ENCODE results near the gene PRRX1. TPM values are rescaled to one million over a fixed set of nuclear protein-coding genes. Genes with fewer than 3 reads are reported as not detected.

Gene PRRX1
- total and polyA plus RNA-seq, 2 of the 13 experiments (the other 11 are each of a cell fraction or from before 2014, with no cell fraction given), result not detected

- Histone ChIP-seq H3K4me2 (ENCODE audit: low read depth, low read length) (no peak overlapping the region), H3K27me3 (ENCODE audit: control insufficient read depth in 1 of 2, insufficient read depth in 2 of 2, low read length in 2 of 2) (no peaks in the 10 kb centered on the region), H3K9me3 (ENCODE audit: low read length) (no peaks in the 10 kb centered on the region), H2AFZ (ENCODE audit: low read length) (no peak overlapping the region), H3K9ac (ENCODE audit: insufficient read depth, low read depth, low read length) (no peak overlapping the region), H3K36me3 (replicated peaks in 1 of 2; ENCODE audit: control insufficient read depth in 1 of 2, insufficient read depth in 2 of 2, low read length in 2 of 2) (no peaks in the 10 kb centered on the region), H3K4me1 (ENCODE audit: insufficient read depth, low read length) (no peaks in the 10 kb centered on the region), H4K20me1 (ENCODE audit: insufficient read depth, low read length) (no peaks in the 10 kb centered on the region), H3K4me3 (replicated peaks in 1 of 3; ENCODE audit: insufficient read depth in 1 of 3, low read depth in 2 of 3, low read length in 3 of 3) (no peak overlapping the region), H3K27ac (ENCODE audit: extremely low read length, insufficient read depth, low read length) (no peak overlapping the region), H3K79me2 (ENCODE audit: insufficient read depth, low read length) (no peaks in the 10 kb centered on the region)
- DNase-seq (ENCODE audit: low spot score) (no peak), ATAC-seq (no peak), FAIRE-seq (no peak)
- ChIA-PET CTCF (ENCODE audit: low intra/inter-chr PET ratio, low total read pairs) (no interaction called here), POLR2A (no interaction called here)
- intact Hi-C loops (cut with micrococcal nuclease; ENCODE audit: unreplicated experiment) (no loop called here), in situ Hi-C loops (cut with HindIII; ENCODE audit: extremely low pct_ligation_motif_present, low pct_unique_long_range_greater_than_20kb) (no loop called here)
- BruUV-seq (replicated peaks), result no TSS peak
- no peak for TF ChIP-seq ZNF775 (CRISPR knock-in tag; IDR thresholded peaks at IDR 0.05; ENCODE audit: borderline replicate concordance)
- TF ChIP-seq ATF2 (CRISPR knock-in tag; IDR thresholded peaks at IDR 0.05), result no peak
- TF ChIP-seq ZNF136 (CRISPR knock-in tag; IDR thresholded peaks at IDR 0.05; ENCODE audit: low read depth), result no peak
- no peak for TF ChIP-seq ZNF274 (CRISPR knock-in tag; IDR thresholded peaks at IDR 0.05)
- no peak for TF ChIP-seq TFAP4 (IDR thresholded peaks at IDR 0.05; ENCODE audit: borderline replicate concordance, low read depth)
- TF ChIP-seq POLR2A (IDR thresholded peaks at IDR 0.05; ENCODE audit: insufficient read depth in 1 of 2, low read depth in 2 of 2, low read length in 2 of 2), result no peak
- no peak for TF ChIP-seq SP140L (CRISPR knock-in tag; IDR thresholded peaks at IDR 0.05; ENCODE audit: borderline replicate concordance)
- TF ChIP-seq ZNF776 (CRISPR knock-in tag; IDR thresholded peaks at IDR 0.05), result no peak
- whole genome bisulfite sequencing (ENCODE audit: low lambda C conversion rate), result 0% methylated on average over 2 of the region's 2 CpGs
Observed at GRCh38 chr1:170623171-170623570, 40.8 kb upstream of the PRRX1 start.

Measured in HepG2 (cell line).